Activated T-helper 2 cell treated with anti-CD3 and anti-CD28 coated beads, Interferon-gamma antibody, Interleukin-2, Interleukin-4, amounts not matched to agents 10 μg/mL and 5 μg/mL and 100 μg/mL, durations not matched to agents 14 hours and 24 hours and 36 hours (primary cell): ENCODE results near the gene DNAH10. TPM values are rescaled to one million over a fixed set of nuclear protein-coding genes. Genes with fewer than 3 reads are reported as not detected.

Experiments used
- DNase-seq: peaks from one replicate; pipeline ENCODE4 v3.0.0; 2021; ENCODE audit warnings: low spot score
- H3K27ac Mint-ChIP-seq: one replicate; pipeline ENCODE4 v1.8.0; 2021; ENCODE audit warnings: mixed read lengths
- H3K27me3 Mint-ChIP-seq: one replicate; pipeline ENCODE4 v1.8.0; 2021; ENCODE audit warnings: low read depth, mixed read lengths
- H3K36me3 Mint-ChIP-seq: one replicate; pipeline ENCODE4 v1.8.0; 2021; ENCODE audit warnings: low read depth, mixed read lengths
- H3K4me1 Mint-ChIP-seq: one replicate; pipeline ENCODE4 v1.8.0; 2021; ENCODE audit warnings: low read depth, mixed read lengths
- H3K4me3 Mint-ChIP-seq: one replicate; pipeline ENCODE4 v1.8.0; 2021; ENCODE audit warnings: low read depth, mild to moderate bottlenecking, moderate library complexity, mixed read lengths
- H3K9me3 Mint-ChIP-seq: one replicate; pipeline ENCODE4 v1.8.0; 2021; ENCODE audit warnings: mixed read lengths
- intact Hi-C: fragments of 100-400 bp; cut with micrococcal nuclease; formaldehyde crosslinking; loops from one replicate; pipeline ENCODE4 v1.15.1; 2023
- total RNA-seq: library from RNA; stranded (reverse); gene quantifications from 2 replicates; pipeline ENCODE4 v1.2.3, GENCODE V29; 2022

The DNAH10 gene
- total RNA-seq, 1 donor from 2014 or later, result 0.25 TPM

GRCh38 chr12:123858176-123858575 is 96.1 kb downstream of the DNAH10 start:
- no peak overlapping the region for H3K4me3 Mint-ChIP-seq

DNA sequence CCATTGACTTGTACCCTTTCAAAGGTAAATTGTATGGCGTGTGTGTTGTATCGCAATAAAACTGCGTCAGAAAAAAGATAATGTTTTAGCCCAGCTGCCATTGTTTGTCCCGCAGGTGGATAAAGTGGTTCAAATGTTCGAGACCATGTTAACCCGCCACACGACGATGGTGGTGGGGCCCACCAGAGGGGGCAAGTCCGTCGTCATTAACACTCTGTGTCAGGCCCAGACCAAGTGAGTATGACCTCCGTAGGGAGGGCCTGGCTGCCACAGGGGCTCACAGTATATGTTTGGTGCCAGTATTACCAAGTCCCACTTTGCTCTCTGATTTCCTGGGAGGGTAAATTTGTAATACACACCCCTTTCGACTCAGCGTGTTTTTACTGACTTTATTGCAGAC is 96.9 kb downstream of the DNAH10 start:
- H3K4me1 Mint-ChIP-seq, result no peaks in the 10 kb centered on the region
- H3K4me3 Mint-ChIP-seq, result no peak overlapping the region
- H3K27me3 Mint-ChIP-seq, result peaks cover 2% of the 10 kb centered on the region
- no peak for DNase-seq
- no peaks in the 10 kb centered on the region for H3K36me3 Mint-ChIP-seq
- no peaks in the 10 kb centered on the region for H3K9me3 Mint-ChIP-seq
- intact Hi-C loops, result no loop called here
- H3K27ac Mint-ChIP-seq, result no peak overlapping the region

More at GRCh38 chr12:123858176-123858575, 96.1 kb downstream of the DNAH10 start:
- intact Hi-C loops, result no loop called here
- Mint-ChIP-seq H3K27ac (no peak overlapping the region), H3K27me3 (peaks cover 2% of the 10 kb centered on the region), H3K4me1 (no peaks in the 10 kb centered on the region), H3K9me3 (no peaks in the 10 kb centered on the region), H3K36me3 (no peaks in the 10 kb centered on the region)
- DNase-seq, result no peak

- no peaks in the 10 kb centered on the region for H3K4me1 Mint-ChIP-seq
- intact Hi-C loops, result no loop called here
- H3K27me3 Mint-ChIP-seq, result peaks cover 4% of the 10 kb centered on the region
- DNase-seq, result no peak
- H3K9me3 Mint-ChIP-seq, result no peaks in the 10 kb centered on the region
- H3K4me3 Mint-ChIP-seq, result no peak overlapping the region
- H3K27ac Mint-ChIP-seq, result no peak overlapping the region
- no peaks in the 10 kb centered on the region for H3K36me3 Mint-ChIP-seq
These were observed 98.3 kb downstream of the DNAH10 start for GRCh38 chr12:123860377-123860776.

- no peak overlapping the region for H3K27ac Mint-ChIP-seq
- no peaks in the 10 kb centered on the region for H3K36me3 Mint-ChIP-seq
- H3K4me3 Mint-ChIP-seq, result no peak overlapping the region
- peaks cover 4% of the 10 kb centered on the region for H3K27me3 Mint-ChIP-seq
- H3K9me3 Mint-ChIP-seq, result no peaks in the 10 kb centered on the region
- intact Hi-C loops, result no loop called here
- no peak for DNase-seq
- no peaks in the 10 kb centered on the region for H3K4me1 Mint-ChIP-seq
These were observed 99.3 kb downstream of the DNAH10 start for GRCh38 chr12:123861392-123861791.

- Mint-ChIP-seq H3K4me1 (no peaks in the 10 kb centered on the region), H3K27ac (no peak overlapping the region), H3K36me3 (no peaks in the 10 kb centered on the region), H3K27me3 (peaks cover 2% of the 10 kb centered on the region), H3K4me3 (no peak overlapping the region), H3K9me3 (no peaks in the 10 kb centered on the region)
- intact Hi-C loops, result no loop called here
- no peak for DNase-seq
These were observed 105.0 kb downstream of the DNAH10 start for GRCh38 chr12:123867141-123867540.

DNA sequence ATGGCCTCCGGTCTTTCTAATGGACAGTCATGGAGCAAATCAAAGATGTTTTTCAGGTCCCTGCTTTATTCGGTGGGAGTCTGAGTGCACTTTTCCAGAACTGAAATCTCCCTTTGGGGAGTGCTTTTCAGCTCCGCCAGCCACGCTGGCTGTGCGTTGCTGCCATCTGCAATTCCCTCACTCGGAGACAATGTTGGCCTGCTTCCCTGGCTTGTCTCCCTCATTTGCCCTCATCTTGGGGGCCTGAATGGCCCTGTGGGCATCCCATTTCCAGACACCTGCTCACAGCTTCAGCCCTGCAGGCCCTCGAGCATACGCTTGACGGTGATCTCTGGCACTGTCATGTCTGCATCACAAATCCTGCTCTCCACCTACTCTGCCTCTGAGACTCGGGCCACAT is 106.7 kb downstream of the DNAH10 start:
- intact Hi-C loops, result no loop called here
- no peaks in the 10 kb centered on the region for H3K4me1 Mint-ChIP-seq
- no peak overlapping the region for H3K27ac Mint-ChIP-seq
- H3K9me3 Mint-ChIP-seq, result no peaks in the 10 kb centered on the region
- peaks cover 2% of the 10 kb centered on the region for H3K27me3 Mint-ChIP-seq
- DNase-seq, result no peak
- no peaks in the 10 kb centered on the region for H3K36me3 Mint-ChIP-seq
- H3K4me3 Mint-ChIP-seq, result no peak overlapping the region

- H3K9me3 Mint-ChIP-seq, result no peaks in the 10 kb centered on the region
- H3K36me3 Mint-ChIP-seq, result no peaks in the 10 kb centered on the region
- intact Hi-C loops, result no loop called here
- no peaks in the 10 kb centered on the region for H3K27me3 Mint-ChIP-seq
- H3K27ac Mint-ChIP-seq, result no peak overlapping the region
- H3K4me3 Mint-ChIP-seq, result no peak overlapping the region
- no peaks in the 10 kb centered on the region for H3K4me1 Mint-ChIP-seq
- no peak for DNase-seq
These were observed 111.7 kb downstream of the DNAH10 start for GRCh38 chr12:123873793-123874192.

- no peak overlapping the region for H3K27ac Mint-ChIP-seq
- DNase-seq, result no peak
- intact Hi-C loops, result no loop called here
- no peaks in the 10 kb centered on the region for H3K4me1 Mint-ChIP-seq
- no peaks in the 10 kb centered on the region for H3K9me3 Mint-ChIP-seq
- H3K27me3 Mint-ChIP-seq, result no peaks in the 10 kb centered on the region
- no peaks in the 10 kb centered on the region for H3K36me3 Mint-ChIP-seq
- no peak overlapping the region for H3K4me3 Mint-ChIP-seq
These were observed 115.9 kb downstream of the DNAH10 start for GRCh38 chr12:123877968-123878367.

DNA sequence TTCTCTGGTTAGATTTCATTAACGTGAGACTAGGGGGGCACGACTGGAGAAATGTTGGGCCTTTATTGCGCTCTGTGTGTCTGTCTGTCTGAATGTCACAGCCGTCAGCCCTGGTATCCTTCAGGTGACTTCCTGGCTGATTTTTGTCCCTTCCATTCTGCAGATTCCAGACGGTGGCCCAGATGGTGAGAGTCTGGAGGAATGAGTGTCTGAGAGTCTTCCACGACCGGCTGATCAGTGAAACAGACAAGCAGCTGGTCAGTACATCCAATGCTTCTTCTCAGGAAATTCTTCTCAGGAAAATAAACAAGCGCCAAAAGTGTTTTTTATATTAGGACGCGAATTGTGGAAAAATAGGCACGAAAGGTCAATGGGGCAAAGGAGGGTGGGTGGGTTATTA is 117.0 kb downstream of the DNAH10 start:
- no peaks in the 10 kb centered on the region for H3K4me1 Mint-ChIP-seq
- H3K9me3 Mint-ChIP-seq, result no peaks in the 10 kb centered on the region
- H3K27ac Mint-ChIP-seq, result no peak overlapping the region
- intact Hi-C loops, result no loop called here
- DNase-seq, result no peak
- H3K4me3 Mint-ChIP-seq, result no peak overlapping the region
- no peaks in the 10 kb centered on the region for H3K27me3 Mint-ChIP-seq
- no peaks in the 10 kb centered on the region for H3K36me3 Mint-ChIP-seq

DNA sequence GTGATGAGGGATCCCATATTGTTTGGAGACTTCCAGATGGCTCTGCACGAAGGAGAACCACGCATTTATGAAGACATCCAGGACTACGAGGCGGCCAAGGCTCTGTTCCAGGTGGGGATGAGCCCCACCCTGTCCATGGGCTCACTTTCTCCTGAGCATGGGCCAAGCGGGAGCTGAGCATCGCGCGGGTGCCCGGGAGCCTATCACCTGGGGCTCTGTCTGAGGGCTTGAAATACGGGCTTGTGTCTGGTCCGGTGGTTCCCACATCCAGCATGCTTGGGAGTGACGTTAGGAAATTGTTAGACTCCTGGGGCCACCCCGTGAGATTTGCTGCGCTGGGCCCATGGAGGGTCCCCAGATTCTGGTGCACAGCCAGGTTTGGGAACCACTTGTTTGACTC is 117.6 kb downstream of the DNAH10 start:
- intact Hi-C loops, result no loop called here
- Mint-ChIP-seq H3K9me3 (no peaks in the 10 kb centered on the region), H3K4me1 (no peaks in the 10 kb centered on the region), H3K27me3 (no peaks in the 10 kb centered on the region), H3K36me3 (no peaks in the 10 kb centered on the region), H3K27ac (no peak overlapping the region), H3K4me3 (no peak overlapping the region)
- DNase-seq, result no peak

DNA sequence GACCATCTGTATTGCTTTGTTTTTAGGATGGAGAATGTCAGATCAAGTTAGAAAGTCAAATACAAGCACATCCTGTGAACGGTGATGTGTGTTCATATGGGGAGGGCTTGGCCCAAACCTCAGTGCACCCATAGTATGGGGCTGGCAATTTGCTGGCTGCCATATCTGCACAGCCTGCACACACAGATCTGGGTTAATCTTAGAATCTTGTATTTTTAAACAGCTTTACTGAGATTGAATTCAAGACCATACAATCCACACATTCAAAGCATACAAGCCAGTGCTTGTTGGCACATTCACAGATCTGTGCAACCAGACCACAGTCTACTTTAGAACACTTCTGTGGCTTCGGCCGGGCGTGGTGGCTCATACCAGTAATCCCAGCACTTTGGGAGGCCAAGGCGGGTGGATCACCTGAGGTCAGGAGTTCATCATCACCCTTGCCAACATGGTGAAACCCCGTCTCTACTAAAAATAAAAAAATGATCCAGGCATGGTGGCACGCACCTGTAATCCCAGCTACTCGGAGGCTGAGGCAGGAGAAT is 120.1 kb downstream of the DNAH10 start:
- Mint-ChIP-seq H3K27ac (no peak overlapping the region), H3K4me3 (no peak overlapping the region), H3K9me3 (no peaks in the 10 kb centered on the region), H3K36me3 (no peaks in the 10 kb centered on the region), H3K27me3 (peaks cover 3% of the 10 kb centered on the region), H3K4me1 (no peaks in the 10 kb centered on the region)
- no peak for DNase-seq
- intact Hi-C loops, result no loop called here

DNA sequence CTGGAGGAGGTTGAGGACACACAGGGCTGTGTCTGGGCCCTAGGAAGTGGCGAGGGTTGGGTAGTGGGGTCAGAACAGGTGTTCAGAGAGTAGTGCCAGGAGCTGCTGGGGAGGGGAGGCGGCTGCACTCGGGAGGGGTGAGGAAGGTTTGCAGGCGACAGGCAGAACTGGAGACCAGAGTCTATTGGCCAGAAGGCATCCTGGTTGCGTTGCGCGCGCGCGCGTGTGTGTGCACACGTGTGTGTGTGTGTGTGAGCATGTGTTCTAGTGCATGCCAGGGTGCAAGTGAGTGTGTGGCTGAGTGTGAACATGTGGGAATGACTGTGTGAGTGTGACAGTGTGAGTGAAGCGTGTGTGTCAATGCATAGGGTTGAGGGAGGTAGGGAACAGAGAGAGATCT is 124.2 kb downstream of the DNAH10 start:
- DNase-seq, result no peak
- Mint-ChIP-seq H3K9me3 (no peaks in the 10 kb centered on the region), H3K4me3 (no peak overlapping the region), H3K4me1 (no peaks in the 10 kb centered on the region), H3K27ac (no peak overlapping the region), H3K27me3 (peaks cover 3% of the 10 kb centered on the region), H3K36me3 (no peaks in the 10 kb centered on the region)
- intact Hi-C loops, result no loop called here

- no peaks in the 10 kb centered on the region for H3K36me3 Mint-ChIP-seq
- DNase-seq, result no peak
- no peaks in the 10 kb centered on the region for H3K9me3 Mint-ChIP-seq
- no peaks in the 10 kb centered on the region for H3K4me1 Mint-ChIP-seq
- H3K27ac Mint-ChIP-seq, result no peak overlapping the region
- no peak overlapping the region for H3K4me3 Mint-ChIP-seq
- intact Hi-C loops, result no loop called here
- peaks cover 3% of the 10 kb centered on the region for H3K27me3 Mint-ChIP-seq
These were observed 125.0 kb downstream of the DNAH10 start for GRCh38 chr12:123886931-123887582.

- intact Hi-C loops, result no loop called here
- Mint-ChIP-seq H3K27me3 (peaks cover 3% of the 10 kb centered on the region), H3K27ac (no peak overlapping the region), H3K9me3 (no peaks in the 10 kb centered on the region), H3K36me3 (no peaks in the 10 kb centered on the region), H3K4me3 (no peak overlapping the region), H3K4me1 (no peaks in the 10 kb centered on the region)
- DNase-seq, result no peak
These were observed 126.9 kb downstream of the DNAH10 start for GRCh38 chr12:123888989-123889388.
